Measurements from ENCODE around the gene METRN. TPM values are rescaled to one million over a fixed set of nuclear protein-coding genes. Genes with fewer than 3 reads are reported as not detected.

The METRN gene
- total RNA-seq, 4 donors from 2014 or later, result 4.9 to 47.2 (median 35.2) TPM

DNA sequence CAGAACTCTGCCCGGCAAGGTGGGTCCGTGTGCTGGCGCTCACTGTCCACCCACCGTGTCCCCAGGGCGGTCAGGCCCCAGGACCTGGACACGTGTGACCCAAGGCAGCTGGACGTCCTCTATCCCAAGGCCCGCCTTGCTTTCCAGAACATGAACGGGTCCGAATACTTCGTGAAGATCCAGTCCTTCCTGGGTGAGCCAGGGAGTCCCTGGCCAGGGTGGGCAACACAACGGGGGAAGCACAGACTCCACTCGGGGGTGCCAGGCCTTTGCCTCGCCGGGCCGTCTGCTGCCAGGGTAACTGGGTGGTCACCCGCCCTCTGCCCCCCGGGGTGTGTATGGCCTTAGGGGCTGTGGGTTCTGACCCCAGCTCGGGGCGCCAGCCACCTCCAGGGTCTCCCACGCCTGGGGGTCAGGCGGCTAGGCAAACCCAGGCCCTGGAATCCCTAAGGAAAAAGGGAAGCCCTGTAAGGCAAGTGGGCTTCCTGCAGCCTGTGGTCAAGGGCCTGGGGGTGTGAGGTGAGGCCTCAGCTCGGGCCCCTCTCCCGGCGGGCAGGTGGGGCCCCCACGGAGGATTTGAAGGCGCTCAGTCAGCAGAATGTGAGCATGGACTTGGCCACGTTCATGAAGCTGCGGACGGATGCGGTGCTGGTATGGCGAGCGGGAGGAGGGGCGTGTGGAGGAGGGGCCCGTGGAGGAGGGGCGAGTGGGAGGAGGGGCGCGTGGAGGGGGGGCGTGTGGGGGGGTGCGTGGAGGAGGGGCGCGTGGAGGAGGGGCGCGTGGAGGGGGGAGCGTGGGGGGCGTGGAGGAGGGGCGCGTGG, 52.1 kb downstream of the METRN start:
- in situ Hi-C loops (cut with MboI; ENCODE audit: low pct_ligation_motif_present in 1 of 4, low pct_unique_long_range_greater_than_20kb in 1 of 4, low sequenced_read_pairs in 3 of 4) (no loop called here), intact Hi-C loops (cut with DNase I; ENCODE audit: low total_unique reads) (no loop called here)
- Histone ChIP-seq H3K27ac (no peak overlapping the region), H3K36me3 (no peaks in the 10 kb centered on the region), H3K9me3 (no peaks in the 10 kb centered on the region), H3K27me3 (peaks cover 20% of the 10 kb centered on the region), H3K4me3 (no peak overlapping the region), H3K4me1 (no peaks in the 10 kb centered on the region)
- DNase-seq, result no peak
- no peak for TF ChIP-seq EP300 (IDR thresholded peaks at IDR 0.05; ENCODE audit: low read depth)
- TF ChIP-seq POLR2AphosphoS5 (IDR thresholded peaks at IDR 0.05), result no peak
- no peak for TF ChIP-seq POLR2A (IDR thresholded peaks at IDR 0.05)
- TF ChIP-seq, protein P1, sequence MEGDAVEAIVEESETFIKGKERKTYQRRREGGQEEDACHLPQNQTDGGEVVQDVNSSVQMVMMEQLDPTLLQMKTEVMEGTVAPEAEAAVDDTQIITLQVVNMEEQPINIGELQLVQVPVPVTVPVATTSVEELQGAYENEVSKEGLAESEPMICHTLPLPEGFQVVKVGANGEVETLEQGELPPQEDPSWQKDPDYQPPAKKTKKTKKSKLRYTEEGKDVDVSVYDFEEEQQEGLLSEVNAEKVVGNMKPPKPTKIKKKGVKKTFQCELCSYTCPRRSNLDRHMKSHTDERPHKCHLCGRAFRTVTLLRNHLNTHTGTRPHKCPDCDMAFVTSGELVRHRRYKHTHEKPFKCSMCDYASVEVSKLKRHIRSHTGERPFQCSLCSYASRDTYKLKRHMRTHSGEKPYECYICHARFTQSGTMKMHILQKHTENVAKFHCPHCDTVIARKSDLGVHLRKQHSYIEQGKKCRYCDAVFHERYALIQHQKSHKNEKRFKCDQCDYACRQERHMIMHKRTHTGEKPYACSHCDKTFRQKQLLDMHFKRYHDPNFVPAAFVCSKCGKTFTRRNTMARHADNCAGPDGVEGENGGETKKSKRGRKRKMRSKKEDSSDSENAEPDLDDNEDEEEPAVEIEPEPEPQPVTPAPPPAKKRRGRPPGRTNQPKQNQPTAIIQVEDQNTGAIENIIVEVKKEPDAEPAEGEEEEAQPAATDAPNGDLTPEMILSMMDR (IDR thresholded peaks at IDR 0.05), result no peak
- 74% methylated on average over 8 of the region's 48 CpGs; no CpG with 5 or more reads in 1 of the 2 donors for WGBS, 2 donors (ENCODE audit: low coverage in 1 of 2)

GRCh38 chr16:767743-768235, 52.9 kb downstream of the METRN start:
- H3K9me3 ChIP-seq, result no peaks in the 10 kb centered on the region
- WGBS, 2 donors (ENCODE audit: low coverage in 1 of 2), result 55% methylated on average over 13 of the region's 38 CpGs; no CpG with 5 or more reads in 1 of the 2 donors
- in situ Hi-C loops (cut with MboI; ENCODE audit: low pct_ligation_motif_present in 1 of 4, low pct_unique_long_range_greater_than_20kb in 1 of 4, low sequenced_read_pairs in 3 of 4) (no loop called here), intact Hi-C loops (cut with DNase I; ENCODE audit: low total_unique reads) (no loop called here)
- no peak overlapping the region for H3K4me3 ChIP-seq
- H3K27ac ChIP-seq, result no peak overlapping the region
- no peak for DNase-seq
- no peaks in the 10 kb centered on the region for H3K4me1 ChIP-seq
- TF ChIP-seq POLR2AphosphoS5 (IDR thresholded peaks at IDR 0.05), result no peak
- no peak for TF ChIP-seq EP300 (IDR thresholded peaks at IDR 0.05; ENCODE audit: low read depth)
- no peak for TF ChIP-seq POLR2A (IDR thresholded peaks at IDR 0.05)
- peaks cover 12% of the 10 kb centered on the region for H3K27me3 ChIP-seq
- no peaks in the 10 kb centered on the region for H3K36me3 ChIP-seq

DNA sequence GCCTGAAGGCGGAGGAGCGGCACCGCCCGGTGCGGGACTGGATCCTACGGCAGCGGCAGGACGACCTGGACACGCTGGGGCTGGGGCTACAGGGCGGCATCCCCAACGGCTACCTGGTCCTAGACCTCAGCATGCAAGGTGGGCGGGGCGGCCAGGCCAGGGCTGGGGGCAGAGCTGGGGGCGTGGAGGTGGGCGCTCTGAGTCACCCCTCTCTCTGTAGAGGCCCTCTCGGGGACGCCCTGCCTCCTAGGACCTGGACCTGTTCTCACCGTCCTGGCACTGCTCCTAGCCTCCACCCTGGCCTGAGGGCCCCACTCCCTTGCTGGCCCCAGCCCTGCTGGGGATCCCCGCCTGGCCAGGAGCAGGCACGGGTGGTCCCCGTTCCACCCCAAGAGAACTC, 53.5 kb downstream of the METRN start:
- Histone ChIP-seq H3K9me3 (no peaks in the 10 kb centered on the region), H3K4me1 (no peaks in the 10 kb centered on the region), H3K27me3 (peaks cover 6% of the 10 kb centered on the region), H3K27ac (no peak overlapping the region), H3K36me3 (no peaks in the 10 kb centered on the region), H3K4me3 (no peak overlapping the region)
- 66% methylated on average over 17 of the region's 21 CpGs; no CpG with 5 or more reads in 1 of the 2 donors for WGBS, 2 donors (ENCODE audit: low coverage in 1 of 2)
- DNase-seq, result no peak
- intact Hi-C loops (cut with DNase I; ENCODE audit: low total_unique reads) (no loop called here), in situ Hi-C loops (cut with MboI; ENCODE audit: low pct_ligation_motif_present in 1 of 4, low pct_unique_long_range_greater_than_20kb in 1 of 4, low sequenced_read_pairs in 3 of 4) (no loop called here)
- TF ChIP-seq, protein P1 (IDR thresholded peaks at IDR 0.05), result no peak
- TF ChIP-seq POLR2AphosphoS5 (IDR thresholded peaks at IDR 0.05) (no peak), POLR2A (IDR thresholded peaks at IDR 0.05) (no peak), EP300 (IDR thresholded peaks at IDR 0.05; ENCODE audit: low read depth) (no peak)

Other genes with a start within 250 kb of the METRN start
- gene CAPN15, start 187.4 kb upstream of the METRN start, total RNA-seq, result 100 to 1,000 TPM; 108 to 388 (median 175) TPM
- not detected for gene PRR35, start 154.7 kb upstream of the METRN start, total RNA-seq
- under 1 TPM in 3 of 4 donors, not detected in 1; 0.55 to 0.75 (median 0.64) TPM for gene NHLRC4, start 148.1 kb upstream of the METRN start, total RNA-seq
- gene PIGQ, start 145.2 kb upstream of the METRN start, total RNA-seq, result 100 to 1,000 TPM in 1 of 4 donors, 10 to 100 TPM in 3; 37.4 to 115 (median 56.0) TPM
- 100 to 1,000 TPM in 2 of 4 donors, 10 to 100 TPM in 2; 54.8 to 111 (median 83.5) TPM for gene RAB40C, start 125.1 kb upstream of the METRN start, total RNA-seq
- 10 to 100 TPM in 1 of 4 donors, 1 to 10 TPM in 3; 2.3 to 13.1 (median 4.2) TPM for gene WFIKKN1, start 84.1 kb upstream of the METRN start, total RNA-seq
- 10 to 100 TPM; 32.6 to 91.8 (median 86.7) TPM for gene METTL26, start 78.8 kb upstream of the METRN start, total RNA-seq
- gene MCRIP2, start 73.3 kb upstream of the METRN start, total RNA-seq, result 100 to 1,000 TPM; 158 to 267 (median 211) TPM
- gene WDR90, start 65.8 kb upstream of the METRN start, total RNA-seq, result 100 to 1,000 TPM in 2 of 4 donors, 10 to 100 TPM in 2; 23.0 to 166 (median 90.2) TPM
- 100 to 1,000 TPM; 133 to 386 (median 259) TPM for gene RHOT2, start 47.0 kb upstream of the METRN start, total RNA-seq
- gene RHBDL1, start 39.4 kb upstream of the METRN start, total RNA-seq, result 10 to 100 TPM in 2 of 4 donors, 1 to 10 TPM in 2; 1.8 to 39.3 (median 8.1) TPM
- gene STUB1, start 34.7 kb upstream of the METRN start, total RNA-seq, result 100 to 1,000 TPM in 3 of 4 donors, 10 to 100 TPM in 1; 51.9 to 190 (median 134) TPM
- gene JMJD8, start 30.8 kb upstream of the METRN start, total RNA-seq, result 100 to 1,000 TPM in 1 of 4 donors, 10 to 100 TPM in 3; 40.0 to 261 (median 58.6) TPM
- 10 to 100 TPM in 2 of 4 donors, 1 to 10 TPM in 2; 3.4 to 15.3 (median 10.0) TPM for gene WDR24, start 24.7 kb upstream of the METRN start, total RNA-seq
- 1 to 10 TPM in 2 of 4 donors, under 1 TPM in 1, not detected in 1; 0.60 to 3.5 (median 1.6) TPM for gene FBXL16, start 9.3 kb upstream of the METRN start, total RNA-seq
- gene ANTKMT, start 6.0 kb downstream of the METRN start, total RNA-seq, result 10 to 100 TPM; 19.7 to 53.0 (median 38.2) TPM
- 10 to 100 TPM in 1 of 4 donors, 1 to 10 TPM in 1, under 1 TPM in 2; 0.40 to 24.3 (median 0.98) TPM for gene CCDC78, start 11.3 kb downstream of the METRN start, total RNA-seq
- 10 to 100 TPM in 1 of 4 donors, 1 to 10 TPM in 3; 1.2 to 12.3 (median 5.5) TPM for gene HAGHL, start 12.0 kb downstream of the METRN start, total RNA-seq
- 100 to 1,000 TPM in 2 of 4 donors, 10 to 100 TPM in 2; 59.1 to 346 (median 102) TPM for gene CIAO3, start 25.9 kb downstream of the METRN start, total RNA-seq
- gene MSLN, start 45.6 kb downstream of the METRN start, total RNA-seq, result 10 to 100 TPM in 2 of 4 donors, 1 to 10 TPM in 1, not detected in 1; 4.9 to 21.2 (median 10.3) TPM
- gene RPUSD1, start 73.3 kb downstream of the METRN start, total RNA-seq, result 10 to 100 TPM; 16.1 to 71.4 (median 24.8) TPM
- gene CHTF18, start 73.5 kb downstream of the METRN start, total RNA-seq, result 10 to 100 TPM in 2 of 4 donors, 1 to 10 TPM in 2; 4.6 to 33.4 (median 12.9) TPM
- gene GNG13, start 85.6 kb downstream of the METRN start, total RNA-seq, result under 1 TPM in 1 of 4 donors, not detected in 3; 0.48 TPM

Data from transverse colon (tissue), 4 donors.